Breast epithelium (tissue), 4 donors: Measurements from ENCODE around the gene ARID1B. TPM values are rescaled to one million over a fixed set of nuclear protein-coding genes. Genes with fewer than 3 reads are reported as not detected.

ENCODE experiments used
- DNase-seq, 2 donors: peaks; one replicate each; pipeline ENCODE4 v3.0.0-alpha.2; 2019; ENCODE audit warnings: low spot score in 2 of 2
- H3K27ac ChIP-seq, 2 donors: fragments of 200-600 bp; sonication (generic) in 1 of 2; one replicate each; pipeline ENCODE4 v1.5.1; 2016 to 2019; ENCODE audit warnings: mild to moderate bottlenecking in 1 of 2
- H3K27me3 ChIP-seq, 2 donors: fragments of 200-600 bp; sonication (generic) in 1 of 2; one replicate each; pipeline versions ENCODE4 v1.5.1 to v1.6.0; 2017 to 2019; ENCODE audit warnings: control low read depth in 1 of 2, mild to moderate bottlenecking in 1 of 2
- H3K36me3 ChIP-seq: fragments of 200-600 bp; one replicate; pipeline ENCODE4 v1.5.1; 2019
- H3K4me1 ChIP-seq, 2 donors: fragments of 200-600 bp; sonication (generic); one replicate each; pipeline ENCODE4 v1.5.1; 2016 to 2019; ENCODE audit warnings: control low read depth in 1 of 2
- H3K4me3 ChIP-seq, 3 donors: fragments of 200-600 bp; sonication (generic); 1 replicate in 2 of 3; 2 replicates in 1 of 3; pipeline ENCODE4 v1.5.1; 2016 to 2019; ENCODE audit warnings: mild to moderate bottlenecking in 3 of 3, moderate library complexity in 2 of 3
- H3K9me3 ChIP-seq, 2 donors: fragments of 200-600 bp; sonication (generic) in 1 of 2; one replicate each; pipeline ENCODE4 v1.5.1; 2016 to 2019; ENCODE audit warnings: control low read depth in 1 of 2
- POLR2A ChIP-seq: fragments of 450-650 bp; IDR thresholded peaks from one replicate; pipeline ENCODE4 v1.6.1; 2016; ENCODE audit warnings: antibody characterized with exemption, mild to moderate bottlenecking, moderate library complexity
- POLR2AphosphoS5 ChIP-seq, 3 donors: sonication (generic); formaldehyde crosslinking; IDR thresholded peaks; one replicate each; pipeline ENCODE4 v1.6.1; 2017; ENCODE audit warnings: antibody characterized with exemption in 3 of 3
- intact Hi-C: fragments of 100-400 bp; cut with DNase I; formaldehyde crosslinking; loops from one replicate; pipeline ENCODE4 v1.15.1; 2023; ENCODE audit warnings: low total_unique reads
- total RNA-seq, 3 donors: library from RNA; depleted of rRNA; stranded (reverse); fragments of >200 nt; gene quantifications; one replicate each; pipeline ENCODE4 v1.1.0, GENCODE V29; 2016
- TF ChIP-seq, protein P1 (sequence below), 3 donors: fragments of 450-650 bp; IDR thresholded peaks; one replicate each; pipeline ENCODE4 v1.5.1; 2016 to 2017; ENCODE audit warnings: antibody characterized with exemption in 3 of 3, mild to moderate bottlenecking in 3 of 3, moderate library complexity in 3 of 3

The ARID1B gene
- total RNA-seq, 3 donors from 2014 or later, result 99.9 to 205 (median 131) TPM

GRCh38 chr6:157244175-157244574 lies 467.0 kb downstream of the ARID1B start:
- peak overlapping the region; percentile 82 to 88 for H3K27ac ChIP-seq
- H3K36me3 ChIP-seq, result no peaks in the 10 kb centered on the region
- no peaks in the 10 kb centered on the region for H3K27me3 ChIP-seq
- intact Hi-C loops, result no loop called here
- no peaks in the 10 kb centered on the region for H3K4me1 ChIP-seq
- peak in 1 of 3 donors; percentile 43 for TF ChIP-seq POLR2AphosphoS5 (IDR thresholded peaks at IDR 0.05)
- TF ChIP-seq, protein P1, sequence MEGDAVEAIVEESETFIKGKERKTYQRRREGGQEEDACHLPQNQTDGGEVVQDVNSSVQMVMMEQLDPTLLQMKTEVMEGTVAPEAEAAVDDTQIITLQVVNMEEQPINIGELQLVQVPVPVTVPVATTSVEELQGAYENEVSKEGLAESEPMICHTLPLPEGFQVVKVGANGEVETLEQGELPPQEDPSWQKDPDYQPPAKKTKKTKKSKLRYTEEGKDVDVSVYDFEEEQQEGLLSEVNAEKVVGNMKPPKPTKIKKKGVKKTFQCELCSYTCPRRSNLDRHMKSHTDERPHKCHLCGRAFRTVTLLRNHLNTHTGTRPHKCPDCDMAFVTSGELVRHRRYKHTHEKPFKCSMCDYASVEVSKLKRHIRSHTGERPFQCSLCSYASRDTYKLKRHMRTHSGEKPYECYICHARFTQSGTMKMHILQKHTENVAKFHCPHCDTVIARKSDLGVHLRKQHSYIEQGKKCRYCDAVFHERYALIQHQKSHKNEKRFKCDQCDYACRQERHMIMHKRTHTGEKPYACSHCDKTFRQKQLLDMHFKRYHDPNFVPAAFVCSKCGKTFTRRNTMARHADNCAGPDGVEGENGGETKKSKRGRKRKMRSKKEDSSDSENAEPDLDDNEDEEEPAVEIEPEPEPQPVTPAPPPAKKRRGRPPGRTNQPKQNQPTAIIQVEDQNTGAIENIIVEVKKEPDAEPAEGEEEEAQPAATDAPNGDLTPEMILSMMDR (IDR thresholded peaks at IDR 0.05), result no peak
- H3K9me3 ChIP-seq, result no peaks in the 10 kb centered on the region
- no peak for DNase-seq
- H3K4me3 ChIP-seq, result no peak overlapping the region

DNA sequence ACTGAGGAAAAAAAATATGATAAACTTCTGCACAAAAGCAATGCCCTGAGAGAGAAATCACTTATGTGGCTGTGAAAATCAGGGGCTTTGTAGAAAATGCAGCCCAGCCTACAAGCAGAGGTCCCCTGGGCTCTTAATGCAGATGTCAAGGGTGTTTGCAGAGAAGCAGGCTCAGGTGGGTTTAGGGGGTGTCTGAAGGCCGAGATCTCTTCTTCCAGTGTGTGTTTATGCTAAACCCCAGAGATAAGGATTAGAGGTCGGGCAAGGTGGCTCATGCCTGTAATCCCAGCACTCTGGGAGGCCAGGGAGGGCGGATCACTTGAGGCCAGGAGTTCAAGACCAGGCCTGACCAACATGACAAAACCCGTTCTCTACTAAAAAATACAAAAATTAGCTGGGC lies 467.6 kb downstream of the ARID1B start:
- TF ChIP-seq POLR2A (no peak), POLR2AphosphoS5 (IDR thresholded peaks at IDR 0.05) (no peak)
- TF ChIP-seq, protein P1 (IDR thresholded peaks at IDR 0.05), result no peak
- intact Hi-C loops, result no loop called here
- no peak for DNase-seq
- H3K36me3 ChIP-seq, result no peaks in the 10 kb centered on the region
- H3K9me3 ChIP-seq, result no peaks in the 10 kb centered on the region
- no peaks in the 10 kb centered on the region for H3K27me3 ChIP-seq
- H3K4me1 ChIP-seq, result no peaks in the 10 kb centered on the region
- no peak overlapping the region for H3K4me3 ChIP-seq
- peak overlapping the region; percentile 38 to 82 for H3K27ac ChIP-seq

DNA sequence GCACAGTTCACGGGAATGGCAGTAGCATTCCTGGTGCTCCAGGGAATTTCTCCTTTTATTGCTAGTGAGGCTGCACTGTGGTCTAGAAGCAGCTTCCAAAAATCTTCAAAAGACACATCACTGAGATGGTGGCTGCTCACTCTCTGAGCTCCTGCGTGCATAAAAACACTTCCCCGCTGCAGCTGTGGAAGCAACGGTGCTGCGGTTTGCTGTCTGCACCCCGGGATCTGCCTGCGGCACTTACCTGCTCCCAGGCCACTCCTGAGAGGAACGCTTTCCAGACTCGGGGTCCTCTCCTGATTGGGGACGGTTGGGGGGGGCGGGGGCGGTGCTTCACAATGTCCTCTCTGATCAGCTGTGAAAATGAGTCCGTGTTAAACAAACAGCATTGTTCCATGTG lies 468.3 kb downstream of the ARID1B start:
- intact Hi-C loops, result no loop called here
- H3K27ac ChIP-seq, result peak overlapping the region; percentile 57 to 85
- H3K4me1 ChIP-seq, result no peaks in the 10 kb centered on the region

DNA sequence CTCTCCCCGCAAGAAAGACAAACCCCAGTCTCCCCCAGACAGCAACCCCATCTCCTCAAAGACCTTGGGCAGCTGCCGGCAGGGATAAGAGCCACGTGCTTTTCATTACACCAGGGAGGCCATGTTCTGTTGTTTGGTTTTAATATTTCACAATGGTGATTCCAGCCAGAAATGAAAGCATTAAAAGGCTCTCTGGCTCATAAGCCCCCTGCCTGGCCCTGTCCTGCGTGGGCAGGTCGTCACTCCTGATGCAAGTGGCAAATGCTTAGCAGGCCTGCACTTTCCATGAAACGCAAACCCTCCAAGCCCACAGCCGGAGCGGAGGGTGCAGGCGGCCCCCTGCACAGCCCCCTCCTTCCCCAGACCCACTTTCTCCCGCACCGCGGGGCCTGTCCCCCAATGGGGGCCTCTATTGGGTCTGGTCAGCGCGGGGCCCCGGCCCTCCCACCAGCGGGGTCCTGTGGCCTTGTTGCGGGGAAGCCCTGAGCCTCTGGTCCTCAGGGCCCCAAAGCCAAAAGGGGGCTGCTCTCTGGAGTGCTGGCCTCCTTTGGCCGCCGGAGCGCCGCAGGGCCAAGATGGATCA lies 469.0 kb downstream of the ARID1B start:
- TF ChIP-seq, protein P1 (IDR thresholded peaks at IDR 0.05), result no peak
- TF ChIP-seq POLR2AphosphoS5 (IDR thresholded peaks at IDR 0.05), result peak in 1 of 3 donors; percentile 38
- Histone ChIP-seq H3K27me3 (no peaks in the 10 kb centered on the region), H3K9me3 (no peaks in the 10 kb centered on the region), H3K27ac (peak overlapping the region; percentile 57 to 85), H3K4me1 (no peaks in the 10 kb centered on the region), H3K36me3 (no peaks in the 10 kb centered on the region), H3K4me3 (peak overlapping the region in 1 of 3 donors; percentile 35)
- intact Hi-C loops, result no loop called here
- no peak for DNase-seq

More for the DNA sequence above, 468.3 kb downstream of the ARID1B start:
- no peak overlapping the region for H3K4me3 ChIP-seq
- no peaks in the 10 kb centered on the region for H3K27me3 ChIP-seq
- no peak for DNase-seq
- no peaks in the 10 kb centered on the region for H3K36me3 ChIP-seq
- no peaks in the 10 kb centered on the region for H3K9me3 ChIP-seq
- TF ChIP-seq POLR2AphosphoS5 (IDR thresholded peaks at IDR 0.05) (no peak), POLR2A (no peak)
- TF ChIP-seq, protein P1 (IDR thresholded peaks at IDR 0.05), result no peak

GRCh38 chr6:157246771-157247484 lies 469.8 kb downstream of the ARID1B start:
- no peak for DNase-seq
- Histone ChIP-seq H3K27me3 (no peaks in the 10 kb centered on the region), H3K27ac (peak overlapping the region in 1 of 2 donors; percentile 85), H3K9me3 (no peaks in the 10 kb centered on the region), H3K4me3 (no peak overlapping the region), H3K36me3 (no peaks in the 10 kb centered on the region), H3K4me1 (no peaks in the 10 kb centered on the region)
- intact Hi-C loops, result no loop called here
- TF ChIP-seq, protein P1 (IDR thresholded peaks at IDR 0.05), result no peak
- TF ChIP-seq POLR2AphosphoS5 (IDR thresholded peaks at IDR 0.05) (no peak), POLR2A (no peak)
